ENCODE measurements around the gene C2. TPM values are rescaled to one million over a fixed set of nuclear protein-coding genes. Genes with fewer than 3 reads are reported as not detected.

Gene C2
- total RNA-seq, 2 donors from 2014 or later = 2.1 TPM; not detected in 1

DNA sequence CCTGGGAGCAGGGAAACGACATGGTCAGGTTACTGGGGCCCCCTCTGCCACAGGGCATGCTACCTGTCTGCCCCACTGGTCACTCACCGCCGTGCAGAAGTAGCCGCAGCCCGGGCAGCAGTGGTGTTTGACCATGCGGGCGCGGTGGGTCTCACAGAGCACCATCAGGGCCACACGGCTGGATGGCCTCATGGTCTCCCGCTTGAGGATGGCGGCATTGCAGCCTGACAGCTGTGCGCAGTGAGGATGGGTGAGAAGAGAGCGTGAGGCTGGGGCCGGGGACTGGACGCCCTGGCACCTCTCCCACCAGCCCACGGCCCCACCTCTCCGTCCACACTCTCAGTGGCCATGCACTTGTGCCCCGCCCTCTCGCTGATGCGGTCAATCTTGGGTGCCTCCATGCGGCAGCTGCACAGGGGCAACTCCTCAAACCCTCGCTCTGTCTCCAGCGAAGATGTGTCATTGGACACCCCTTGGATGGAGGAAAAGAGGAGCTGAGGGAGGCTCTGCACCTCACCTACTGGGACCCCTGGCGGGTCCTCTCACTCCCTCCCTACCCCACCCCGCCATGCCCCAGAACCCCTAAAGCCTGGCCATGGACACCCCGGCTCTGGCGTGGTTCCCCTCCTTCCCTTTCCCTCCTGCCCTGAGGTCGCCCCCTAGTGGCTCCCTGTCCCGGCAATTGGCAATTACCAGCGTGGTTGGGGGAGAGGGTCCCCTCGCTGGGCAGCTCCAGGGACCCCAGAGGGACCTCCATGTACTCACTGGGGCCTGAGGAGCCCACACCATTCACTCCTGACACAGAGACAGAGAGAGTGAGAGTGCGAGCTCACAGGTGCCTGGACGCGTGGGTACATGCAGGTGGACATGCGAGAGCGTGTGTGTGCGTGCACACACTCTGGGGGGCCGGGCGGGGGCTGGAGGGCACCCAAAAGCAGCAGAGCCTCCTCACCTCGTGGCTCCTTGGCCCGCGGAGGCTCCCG is 39.0 kb upstream of the C2 start:
- no peak overlapping the region for H3K4me3 Mint-ChIP-seq

DNA sequence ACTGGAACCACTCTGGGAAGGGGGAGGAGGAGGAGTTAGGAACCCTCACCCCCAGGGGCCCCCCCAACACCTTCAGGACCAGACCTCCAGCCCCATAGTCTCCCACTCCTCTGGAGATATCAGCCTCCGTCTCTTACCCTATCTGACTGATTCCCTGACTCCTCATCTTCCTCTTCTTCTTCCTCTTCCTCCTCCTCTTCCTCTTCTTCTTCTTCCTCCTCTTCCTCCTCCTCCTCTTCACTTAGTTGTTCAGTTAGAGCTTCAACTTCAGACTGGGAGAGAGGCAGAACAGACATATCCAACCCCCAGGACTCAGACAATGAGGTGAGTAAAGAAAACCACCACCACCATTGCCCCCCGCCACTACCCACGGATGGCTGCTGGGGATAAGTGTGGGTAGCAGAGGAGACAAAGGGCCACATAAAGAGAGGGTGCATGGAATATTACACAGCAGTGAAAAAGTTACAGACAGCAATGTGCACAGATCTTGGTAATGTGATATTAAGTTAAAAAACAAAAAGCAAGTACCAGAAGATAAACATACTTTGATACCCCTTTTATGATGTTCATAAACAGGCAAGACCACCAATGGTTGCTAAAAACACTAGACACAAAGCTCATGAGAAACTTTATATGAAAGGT is 38.1 kb upstream of the C2 start:
- Mint-ChIP-seq H3K4me3 (no peak overlapping the region), H3K27me3 (no peaks in the 10 kb centered on the region), H3K27ac (peak overlapping the region; percentile 37), H3K4me1 (peaks cover 5% of the 10 kb centered on the region), H3K36me3 (ENCODE audit: low read depth) (peaks cover 9% of the 10 kb centered on the region)
- H3K9me3 ChIP-seq (ENCODE audit: control insufficient read depth, low read length, poor library complexity, severe bottlenecking) = no peaks in the 10 kb centered on the region
- DNase-seq (no peak), ATAC-seq (no peak)

More for the DNA sequence above, 39.0 kb upstream of the C2 start:
- Mint-ChIP-seq H3K27ac (peak overlapping the region; percentile 37), H3K27me3 (no peaks in the 10 kb centered on the region), H3K36me3 (ENCODE audit: low read depth) (peaks cover 9% of the 10 kb centered on the region), H3K4me1 (peaks cover 5% of the 10 kb centered on the region)
- DNase-seq (peak in 2 of 3 donors; percentile 42 to 55), ATAC-seq (peak; percentile 48)
- no peaks in the 10 kb centered on the region for H3K9me3 ChIP-seq (ENCODE audit: control insufficient read depth, low read length, poor library complexity, severe bottlenecking)

DNA sequence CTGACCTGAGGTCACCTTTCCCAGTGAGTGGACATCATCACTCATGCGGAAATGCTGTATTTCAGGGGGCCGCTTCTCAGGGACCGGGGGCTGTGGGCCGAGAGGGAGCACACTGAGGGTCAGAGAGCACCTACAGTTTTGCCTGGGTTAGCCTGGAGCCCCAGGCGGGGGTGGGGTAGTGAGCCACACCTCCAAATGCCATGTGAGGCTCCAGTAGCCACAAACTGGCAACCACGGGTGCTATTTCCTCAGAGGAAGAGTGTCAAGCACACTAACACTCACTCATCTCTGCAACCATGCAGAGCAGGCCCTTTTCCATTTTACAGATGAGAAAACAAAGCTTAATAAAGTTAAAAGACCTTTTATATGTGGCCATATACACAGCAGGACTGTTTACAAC is 34.7 kb upstream of the C2 start:
- no peaks in the 10 kb centered on the region for H3K9me3 ChIP-seq (ENCODE audit: control insufficient read depth, low read length, poor library complexity, severe bottlenecking)
- peaks cover 7% of the 10 kb centered on the region for H3K36me3 Mint-ChIP-seq (ENCODE audit: low read depth)
- H3K4me3 Mint-ChIP-seq = no peak overlapping the region
- ATAC-seq = no peak
- H3K4me1 Mint-ChIP-seq = peaks cover 10% of the 10 kb centered on the region
- H3K27me3 Mint-ChIP-seq = no peaks in the 10 kb centered on the region
- H3K27ac Mint-ChIP-seq = no peak overlapping the region
- no peak for DNase-seq

DNA sequence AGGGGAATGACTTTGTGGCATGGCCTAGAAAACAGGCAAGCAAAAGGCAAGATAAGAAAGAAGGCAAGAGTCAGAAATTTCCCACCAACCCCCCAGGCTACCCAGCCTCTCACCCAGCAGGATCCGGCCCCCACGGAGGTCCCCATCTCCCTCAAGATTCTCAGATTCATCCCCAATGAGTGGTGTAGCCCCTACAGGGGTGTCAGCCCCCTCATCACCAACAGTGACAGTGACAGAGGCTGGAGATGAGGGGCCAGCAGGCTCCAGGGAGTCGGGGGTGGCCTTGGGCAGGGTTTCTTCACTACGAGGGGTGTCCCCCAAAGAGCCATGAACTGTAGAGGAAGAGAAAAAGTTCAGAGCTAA is 31.0 kb upstream of the C2 start:
- no peak for DNase-seq

DNA sequence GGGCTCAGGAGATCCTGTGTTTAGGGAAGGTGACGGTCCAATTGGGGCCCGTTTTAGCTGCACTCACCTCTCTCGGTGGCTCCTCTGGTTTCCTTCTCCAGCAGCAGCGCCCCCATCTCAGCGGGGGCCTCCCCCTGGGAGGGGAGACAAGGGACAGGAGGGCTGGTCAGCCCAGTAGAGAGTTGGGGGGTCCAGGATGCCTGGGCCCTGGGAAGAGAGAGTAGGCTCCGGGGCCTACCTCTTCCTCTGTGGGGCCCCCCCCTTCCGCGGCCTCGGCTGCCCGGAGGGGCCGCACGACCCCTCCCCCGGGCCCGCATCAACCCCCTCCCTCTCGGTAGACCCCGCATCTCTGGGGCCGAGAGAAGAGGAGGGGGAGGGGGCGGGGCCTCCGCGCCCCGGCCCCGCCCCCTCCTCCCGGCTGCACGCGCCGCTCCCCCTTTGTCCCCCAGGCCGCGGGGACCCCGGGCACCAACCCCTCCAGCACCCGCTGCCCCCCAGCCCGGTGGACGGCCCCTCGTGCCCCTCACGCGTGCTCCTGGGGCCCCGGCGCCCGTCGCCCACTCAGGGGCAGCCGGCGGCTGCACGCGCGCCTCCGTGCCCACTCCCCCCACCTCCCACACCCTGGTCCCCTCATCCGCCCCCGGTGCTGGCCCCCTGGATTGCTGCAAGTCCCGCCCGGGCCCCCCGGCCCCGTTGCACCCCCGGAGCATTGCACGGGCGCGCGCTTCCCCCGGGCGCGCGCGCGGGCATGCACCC is 30.5 kb upstream of the C2 start:
- Mint-ChIP-seq H3K4me3 (peak overlapping the region; percentile 94), H3K4me1 (peaks cover 23% of the 10 kb centered on the region), H3K27me3 (no peaks in the 10 kb centered on the region), H3K36me3 (ENCODE audit: low read depth) (peaks cover 5% of the 10 kb centered on the region), H3K27ac (peak overlapping the region; percentile 91)
- peak in 1 of 3 donors; percentile 31 for DNase-seq
- H3K9me3 ChIP-seq (ENCODE audit: control insufficient read depth, low read length, poor library complexity, severe bottlenecking) = no peaks in the 10 kb centered on the region
- ATAC-seq = no peak

More for the DNA sequence above, 31.0 kb upstream of the C2 start:
- H3K27ac Mint-ChIP-seq = peak overlapping the region; percentile 91
- no peaks in the 10 kb centered on the region for H3K27me3 Mint-ChIP-seq
- H3K4me1 Mint-ChIP-seq = peaks cover 24% of the 10 kb centered on the region
- peaks cover 5% of the 10 kb centered on the region for H3K36me3 Mint-ChIP-seq (ENCODE audit: low read depth)
- no peaks in the 10 kb centered on the region for H3K9me3 ChIP-seq (ENCODE audit: control insufficient read depth, low read length, poor library complexity, severe bottlenecking)
- peak overlapping the region; percentile 84 for H3K4me3 Mint-ChIP-seq
- no peak for ATAC-seq

DNA sequence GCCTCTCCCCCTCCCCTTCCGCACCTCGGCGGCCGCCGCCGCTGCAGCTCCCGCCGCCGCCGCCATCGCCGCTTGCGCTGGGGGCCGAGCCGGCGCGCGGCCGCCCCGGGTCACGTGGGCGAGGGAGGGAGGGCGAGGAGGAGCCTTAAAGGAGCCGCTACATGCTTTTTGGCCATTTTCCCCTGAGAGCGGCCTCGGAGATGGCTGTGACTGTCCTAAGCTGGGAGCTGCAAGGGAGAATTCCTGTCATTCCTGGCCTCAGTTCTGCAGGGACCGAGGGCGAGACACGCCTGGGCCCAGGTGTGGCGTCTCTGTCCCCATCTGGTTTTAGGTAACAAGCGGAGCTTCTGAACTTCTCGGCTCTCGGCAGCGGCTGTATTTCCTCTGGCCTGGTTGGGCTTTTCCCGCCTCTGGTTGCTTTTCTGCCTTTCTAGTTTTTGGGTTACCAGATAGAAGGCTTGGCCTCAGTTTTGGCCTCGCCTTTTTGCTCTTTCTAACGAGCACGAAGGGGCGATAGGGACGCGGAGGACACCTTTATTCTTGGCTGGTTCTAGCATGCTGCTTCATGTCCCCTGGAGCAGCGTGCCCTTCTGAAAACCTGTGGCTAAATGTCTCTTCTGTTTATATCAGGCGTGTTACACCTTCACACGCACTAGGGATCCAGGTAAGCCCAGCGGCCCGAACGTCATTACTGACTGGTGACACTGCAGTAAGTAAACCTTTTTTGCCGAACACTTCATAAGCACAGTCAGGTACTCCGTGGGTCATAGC is 29.7 kb upstream of the C2 start, which contains the start of gene EHMT2:
Gene EHMT2 (minus strand): TSS at position 87 of the 771 bp plus-strand sequence. CDS start 21 bp downstream, at position 66.
- DNase-seq (peak; percentile 79 to 82 (median 80)), ATAC-seq (peak; percentile 71)
- Mint-ChIP-seq H3K4me3 (peak within 1 kb of the TSS; percentile 94), H3K36me3 (ENCODE audit: low read depth) (peaks cover 3% of the 10 kb centered on the region), H3K27ac (peak within 1 kb of the TSS; percentile 95), H3K4me1 (peaks cover 26% of the 10 kb centered on the region), H3K27me3 (no peaks in the 10 kb centered on the region)
- no peaks in the 10 kb centered on the region for H3K9me3 ChIP-seq (ENCODE audit: control insufficient read depth, low read length, poor library complexity, severe bottlenecking)

DNA sequence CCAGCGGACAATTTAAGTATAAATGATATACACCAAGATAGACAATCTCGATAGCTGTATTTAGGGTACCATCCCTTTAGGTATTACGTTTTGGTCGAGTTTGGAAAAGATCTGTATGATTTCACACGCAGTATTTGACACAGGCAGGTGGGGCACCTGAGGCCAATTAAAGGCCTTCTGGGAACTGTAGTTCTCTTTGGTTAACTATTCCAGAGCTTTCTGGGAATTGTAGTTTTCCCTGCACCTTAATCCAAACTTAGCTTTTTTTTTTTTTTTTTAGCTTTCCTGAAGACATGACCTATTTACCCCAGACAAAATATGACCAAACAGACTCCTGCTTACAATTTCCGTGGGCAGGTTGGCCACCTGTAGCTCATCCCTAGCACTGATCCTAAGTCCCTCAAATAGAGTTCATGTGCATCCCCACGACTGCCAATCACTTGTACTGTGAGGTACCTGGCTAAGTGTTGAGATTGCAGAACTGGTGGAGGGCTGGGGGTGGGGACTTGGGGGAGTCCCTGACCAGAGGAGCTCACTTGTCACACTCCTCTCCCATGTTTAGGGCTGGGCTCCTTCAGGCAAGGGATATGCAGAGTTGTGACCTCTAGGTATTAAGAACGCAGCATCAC is 29.0 kb upstream of the C2 start:
- H3K9me3 ChIP-seq (ENCODE audit: control insufficient read depth, low read length, poor library complexity, severe bottlenecking) = no peaks in the 10 kb centered on the region
- no peaks in the 10 kb centered on the region for H3K27me3 Mint-ChIP-seq
- ATAC-seq (peak; percentile 53), DNase-seq (no peak)
- H3K36me3 Mint-ChIP-seq (ENCODE audit: low read depth) = peaks cover 3% of the 10 kb centered on the region
- H3K27ac Mint-ChIP-seq = peak overlapping the region; percentile 95
- H3K4me3 Mint-ChIP-seq = peak overlapping the region; percentile 94
- peaks cover 29% of the 10 kb centered on the region for H3K4me1 Mint-ChIP-seq

DNA sequence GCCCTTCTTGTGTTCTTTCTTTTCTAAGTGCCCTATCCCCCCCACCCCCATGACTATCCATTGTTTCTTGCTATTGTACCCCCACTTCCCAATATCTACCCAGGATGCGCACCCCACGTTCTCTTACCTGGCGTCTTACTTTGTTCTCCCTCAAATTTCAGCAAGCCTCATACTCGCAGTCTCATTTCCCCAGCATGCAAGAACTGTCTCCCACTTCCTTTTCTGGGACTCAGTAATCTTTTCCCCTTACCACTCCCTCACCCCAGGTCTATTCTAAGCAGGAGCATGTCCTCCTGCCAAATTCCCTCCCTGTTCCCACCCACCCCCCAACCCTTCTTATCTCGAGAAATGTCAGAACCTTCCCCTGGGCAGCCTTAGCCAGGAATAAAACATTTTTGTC is 28.3 kb upstream of the C2 start:
- Mint-ChIP-seq H3K4me1 (peaks cover 29% of the 10 kb centered on the region), H3K36me3 (ENCODE audit: low read depth) (peaks cover 3% of the 10 kb centered on the region), H3K27me3 (no peaks in the 10 kb centered on the region), H3K4me3 (peak overlapping the region; percentile 72), H3K27ac (no peak overlapping the region)
- DNase-seq (no peak), ATAC-seq (no peak)
- no peaks in the 10 kb centered on the region for H3K9me3 ChIP-seq (ENCODE audit: control insufficient read depth, low read length, poor library complexity, severe bottlenecking)

DNA sequence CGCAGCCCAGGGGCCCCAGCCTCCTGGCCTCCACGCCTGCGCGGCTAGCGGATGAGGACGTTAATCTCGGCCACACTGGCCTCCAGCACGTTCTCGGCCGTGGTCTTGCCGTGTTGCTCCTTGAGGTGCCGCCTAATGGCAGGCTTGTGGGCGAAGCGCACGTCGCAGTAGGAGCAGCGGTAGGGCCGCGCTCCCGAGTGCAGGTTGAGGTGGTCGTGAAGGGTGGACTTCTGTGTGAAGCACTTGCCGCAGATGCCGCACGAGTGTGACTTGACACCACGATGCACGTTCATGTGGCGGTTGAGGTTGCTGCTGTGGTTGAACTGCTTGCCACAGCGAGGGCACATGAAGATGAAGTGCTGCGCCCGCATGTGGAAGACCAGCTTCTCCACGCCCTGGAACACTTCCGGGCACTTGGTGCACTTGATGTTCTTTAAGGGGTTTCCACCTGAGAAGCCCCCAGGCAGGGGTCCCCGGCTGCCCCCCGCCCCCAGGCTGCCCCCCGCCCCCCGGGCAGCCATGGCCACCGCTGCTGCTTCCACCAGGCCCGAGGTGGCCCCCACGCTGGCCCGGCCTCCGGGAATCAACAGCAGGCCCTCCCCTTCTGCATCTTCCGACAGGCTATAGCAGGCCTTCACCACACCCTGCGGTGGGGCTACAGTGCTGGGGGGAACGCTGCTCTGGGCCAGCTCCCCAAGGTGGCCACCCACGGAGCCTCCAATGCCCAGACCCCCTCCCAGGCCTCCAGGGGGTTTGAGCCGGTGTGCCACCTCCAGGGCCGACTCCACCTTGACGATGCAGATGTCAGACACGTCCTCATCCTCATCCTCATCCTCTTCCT is 27.4 kb upstream of the C2 start:
- no peaks in the 10 kb centered on the region for H3K9me3 ChIP-seq (ENCODE audit: control insufficient read depth, low read length, poor library complexity, severe bottlenecking)
- no peak for ATAC-seq
- no peaks in the 10 kb centered on the region for H3K27me3 Mint-ChIP-seq
- H3K27ac Mint-ChIP-seq = no peak overlapping the region
- H3K4me1 Mint-ChIP-seq = peaks cover 29% of the 10 kb centered on the region
- DNase-seq = no peak
- peaks cover 3% of the 10 kb centered on the region for H3K36me3 Mint-ChIP-seq (ENCODE audit: low read depth)
- no peak overlapping the region for H3K4me3 Mint-ChIP-seq

DNA sequence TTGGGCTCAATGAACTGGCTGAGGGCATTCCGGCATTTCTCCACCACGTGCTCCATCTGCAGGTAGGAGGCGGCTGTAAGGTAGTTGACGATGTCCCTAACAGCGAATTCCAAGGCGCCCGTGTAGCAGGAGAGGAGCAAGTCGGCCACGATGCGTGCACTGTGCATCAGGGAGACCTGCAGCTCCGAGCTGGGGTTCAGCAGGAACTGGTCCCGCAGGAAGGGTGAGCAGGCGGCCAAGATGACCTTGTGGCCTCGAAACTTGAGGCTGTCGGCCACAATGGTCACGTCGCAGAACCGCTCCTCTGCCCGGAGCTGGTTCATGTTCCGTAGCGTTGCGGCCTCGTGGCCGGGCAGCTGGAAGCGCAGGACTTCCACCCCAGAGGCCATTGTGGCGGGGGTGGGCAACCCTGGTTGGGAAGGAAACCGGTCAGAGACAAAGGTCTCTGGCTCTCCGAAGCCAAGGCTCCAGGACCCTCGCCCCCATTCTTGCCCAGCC is 26.6 kb upstream of the C2 start:
- H3K27ac Mint-ChIP-seq = no peak overlapping the region
- H3K27me3 Mint-ChIP-seq = no peaks in the 10 kb centered on the region
- no peak for ATAC-seq
- peaks cover 29% of the 10 kb centered on the region for H3K4me1 Mint-ChIP-seq
- H3K36me3 Mint-ChIP-seq (ENCODE audit: low read depth) = peaks cover 3% of the 10 kb centered on the region
- DNase-seq = no peak
- no peaks in the 10 kb centered on the region for H3K9me3 ChIP-seq (ENCODE audit: control insufficient read depth, low read length, poor library complexity, severe bottlenecking)
- H3K4me3 Mint-ChIP-seq = peak overlapping the region; percentile 90

DNA sequence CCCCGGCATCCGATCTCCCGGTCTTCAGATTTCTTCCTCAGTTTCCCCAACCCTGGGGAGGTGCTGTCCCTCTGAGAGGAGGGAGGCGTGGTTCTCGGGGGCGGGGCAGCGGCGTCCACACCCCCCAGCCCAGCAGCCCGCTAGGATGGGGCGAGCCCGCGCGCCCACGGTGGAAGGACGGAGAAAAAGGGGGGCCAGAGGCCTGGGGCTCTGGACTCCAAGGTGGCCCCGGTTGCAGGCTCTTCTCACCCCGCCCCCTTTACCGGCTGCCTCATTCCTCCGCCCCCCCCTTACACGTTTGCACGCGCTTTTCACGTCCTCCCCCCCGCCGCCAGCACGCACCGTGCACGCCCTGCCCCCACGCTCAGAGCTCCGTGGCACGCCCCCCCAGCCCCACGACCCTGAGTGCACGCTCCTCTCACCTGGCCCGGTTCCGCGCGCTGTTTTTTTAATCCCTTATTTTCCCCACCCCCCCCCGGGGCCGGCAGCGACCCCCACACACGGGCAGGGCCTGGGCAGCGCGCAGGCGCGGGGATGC is 26.0 kb upstream of the C2 start:
- peak; percentile 19 for ATAC-seq
- H3K36me3 Mint-ChIP-seq (ENCODE audit: low read depth) = peaks cover 3% of the 10 kb centered on the region
- H3K4me3 Mint-ChIP-seq = peak overlapping the region; percentile 90
- H3K9me3 ChIP-seq (ENCODE audit: control insufficient read depth, low read length, poor library complexity, severe bottlenecking) = no peaks in the 10 kb centered on the region
- peaks cover 29% of the 10 kb centered on the region for H3K4me1 Mint-ChIP-seq
- peaks cover 5% of the 10 kb centered on the region for H3K27me3 Mint-ChIP-seq
- peak; percentile 48 to 53 (median 49) for DNase-seq
- no peak overlapping the region for H3K27ac Mint-ChIP-seq

Measured in T-helper 17 cell (primary cell).